HG02840 (cell line): ENCODE results near the gene INSRR.

Experiments
- ATAC-seq: cut with Tn5 transposase; IDR thresholded peaks from one replicate; pipeline ENCODE4 v1.9.1; 2021; ENCODE audit warnings: mild to moderate bottlenecking, moderate library complexity, moderate number of reproducible peaks; ENCODE audit not compliant: unreplicated experiment, low FRiP score

The INSRR gene

GRCh38 chr1:156858959-156859522, at the start of gene INSRR:
TSS of gene INSRR (minus strand) at chr1:156859117. CDS start at chr1:156858621, 496 bp downstream.
- ATAC-seq, result no peak

- no peak for ATAC-seq
Measured at GRCh38 chr1:156908541-156908940, 49.6 kb upstream of the INSRR start.

- no peak for ATAC-seq
Measured at GRCh38 chr1:156906206-156906906, 47.4 kb upstream of the INSRR start.

GRCh38 chr1:156905651-156906050, 46.7 kb upstream of the INSRR start:
- no peak for ATAC-seq

- no peak for ATAC-seq
Measured at GRCh38 chr1:156905176-156905575, 46.3 kb upstream of the INSRR start.

- no peak for ATAC-seq
Measured at GRCh38 chr1:156904187-156904959, 45.5 kb upstream of the INSRR start.

GRCh38 chr1:156903328-156904091, 44.6 kb upstream of the INSRR start:
- no peak for ATAC-seq

- ATAC-seq, result no peak
Measured at GRCh38 chr1:156901966-156902915, 43.3 kb upstream of the INSRR start.

- ATAC-seq, result no peak
Measured at GRCh38 chr1:156901590-156901900, 42.6 kb upstream of the INSRR start.

GRCh38 chr1:156900896-156901589, 42.1 kb upstream of the INSRR start:
- ATAC-seq, result no peak

- ATAC-seq, result no peak
Measured at GRCh38 chr1:156899956-156900718, 41.2 kb upstream of the INSRR start.

GRCh38 chr1:156898971-156899664, 40.2 kb upstream of the INSRR start:
- no peak for ATAC-seq

GRCh38 chr1:156898161-156898566, 39.2 kb upstream of the INSRR start:
- ATAC-seq, result no peak

GRCh38 chr1:156897078-156897825, 38.3 kb upstream of the INSRR start:
- ATAC-seq, result no peak

- no peak for ATAC-seq
Measured at GRCh38 chr1:156896490-156897033, 37.6 kb upstream of the INSRR start.

- ATAC-seq, result no peak
Measured at GRCh38 chr1:156895927-156896326, 37.0 kb upstream of the INSRR start.

GRCh38 chr1:156895455-156895812, 36.5 kb upstream of the INSRR start:
- no peak for ATAC-seq
